ENCODE data around the gene DAP3. TPM values are rescaled to one million over a fixed set of nuclear protein-coding genes. Genes with fewer than 3 reads are reported as not detected.

DAP3 gene
- total RNA-seq, 1 experiment from 2014 or later: 136 TPM

DNA sequence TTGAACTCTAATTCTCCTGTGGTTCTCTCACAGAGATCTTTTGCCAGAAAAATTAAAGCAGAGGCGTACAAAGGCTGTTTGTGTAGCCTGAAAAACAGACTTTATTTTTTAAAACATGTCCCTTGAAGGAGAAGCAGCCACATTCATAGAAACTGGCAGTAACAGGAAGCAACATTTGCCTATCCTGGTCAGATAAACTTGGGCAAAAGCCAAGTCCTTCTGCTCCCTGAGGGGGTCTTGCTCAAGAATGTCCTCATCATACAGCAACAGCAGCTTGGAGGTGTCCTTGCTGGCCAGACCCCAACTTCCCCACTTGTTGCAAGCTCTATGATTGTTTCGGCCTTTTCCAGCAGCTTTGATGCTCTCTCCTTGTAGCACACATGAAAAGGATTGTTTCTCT, 42.6 kb upstream of the DAP3 start:
- POLR2A ChIA-PET: no interaction called here
- no peak for TF ChIP-seq CTCF (IDR thresholded peaks at IDR 0.05)
- no peak for TF ChIP-seq TCF7L2 (IDR thresholded peaks at IDR 0.05; ENCODE audit: low read depth, low read length)
- TF ChIP-seq SIN3A (IDR thresholded peaks at IDR 0.05; ENCODE audit: borderline replicate concordance, insufficient read depth, low read depth, low read length): no peak
- TF ChIP-seq POLR2AphosphoS5 (IDR thresholded peaks at IDR 0.05; ENCODE audit: low read depth, low read length): no peak
- TF ChIP-seq REST (IDR thresholded peaks at IDR 0.05; ENCODE audit: insufficient read depth in 1 of 2, low read depth in 2 of 2, low read length in 1 of 2): no peak
- intact Hi-C loops (cut with micrococcal nuclease; ENCODE audit: unreplicated experiment): no loop called here
- peak overlapping the region; percentile 13; the same call in 1 of the 2 replicates for H3K27ac ChIP-seq (ENCODE audit: low read length)
- no peaks in the 10 kb centered on the region for H3K27me3 ChIP-seq (ENCODE audit: control insufficient read depth, insufficient read depth, low read length)
- ATAC-seq (no peak), DNase-seq (ENCODE audit: low read depth, low spot score) (no peak)
- H3K9me3 ChIP-seq (ENCODE audit: control insufficient read depth, insufficient read depth, low read depth, low read length): peaks cover 25% of the 10 kb centered on the region; the same call in 1 of the 2 replicates
- no peaks in the 10 kb centered on the region for H3K36me3 ChIP-seq (ENCODE audit: control insufficient read depth, insufficient read depth, low read length)
- in situ Hi-C loops (cut with HindIII; ENCODE audit: low pct_unique_long_range_greater_than_20kb, low sequenced_read_pairs): no loop called here
- H3K4me3 ChIP-seq (ENCODE audit: low read depth in 2 of 2, low read length in 2 of 2): no peak overlapping the region
- peaks cover 17% of the 10 kb centered on the region for H3K4me1 ChIP-seq (ENCODE audit: control insufficient read depth, insufficient read depth, low read length)
- CTCF ChIA-PET: no interaction called here
- BruUV-seq (replicated peaks): no TSS peak

- intact Hi-C loops (cut with micrococcal nuclease; ENCODE audit: unreplicated experiment): no loop called here
- POLR2A ChIA-PET: interaction anchor here (0.6 kb wide), 2 partner anchors 49 to 339 kb away, joined by 4 to 6 read pairs; no protein-coding TSS in a partner anchor
- TF ChIP-seq CTCF (IDR thresholded peaks at IDR 0.05) (peak; percentile 88), REST (IDR thresholded peaks at IDR 0.05; ENCODE audit: insufficient read depth in 1 of 2, low read depth in 2 of 2, low read length in 1 of 2) (no peak)
Observed at GRCh38 chr1:155648207-155649147, 40.4 kb upstream of the DAP3 start.

More at GRCh38 chr1:155648207-155649147, 40.4 kb upstream of the DAP3 start:
- DNase-seq (ENCODE audit: low read depth, low spot score): no peak
- Histone ChIP-seq H3K27ac (ENCODE audit: low read length) (peak overlapping the region; percentile 20), H3K9me3 (ENCODE audit: control insufficient read depth, insufficient read depth, low read depth, low read length) (peaks cover 10% of the 10 kb centered on the region; the same call in 1 of the 2 replicates), H3K4me1 (ENCODE audit: control insufficient read depth, insufficient read depth, low read length) (peaks cover 27% of the 10 kb centered on the region), H3K27me3 (ENCODE audit: control insufficient read depth, insufficient read depth, low read length) (no peaks in the 10 kb centered on the region), H3K36me3 (ENCODE audit: control insufficient read depth, insufficient read depth, low read length) (no peaks in the 10 kb centered on the region), H3K4me3 (ENCODE audit: low read depth in 2 of 2, low read length in 2 of 2) (peak overlapping the region; percentile 18 to 31)
- in situ Hi-C loops (cut with HindIII; ENCODE audit: low pct_unique_long_range_greater_than_20kb, low sequenced_read_pairs): no loop called here
- ATAC-seq: peak; percentile 90
- BruUV-seq (replicated peaks): TSS peak; percentile 64
- CTCF ChIA-PET: interaction anchor here (0.6 to 0.9 kb wide), 8 partner anchors 28 to 397 kb away, joined by 3 to 16 read pairs (median 6); partner anchors contain the start of gene MSTO1
